Suprapubic skin (tissue), 3 donors: ENCODE results near the gene ERF.

Source experiments
- CTCF ChIP-seq, 2 donors: fragments of 200-600 bp in 1 of 2; fragments of 450-650 bp in 1 of 2; sonication (generic) in 1 of 2; IDR thresholded peaks; one replicate each; pipeline ENCODE4 v1.5.1; 2016 to 2019; ENCODE audit warnings: antibody characterized with exemption in 2 of 2, mild to moderate bottlenecking in 1 of 2, moderate library complexity in 1 of 2
- POLR2A ChIP-seq, 2 donors: fragments of 450-650 bp; IDR thresholded peaks; one replicate each; pipeline ENCODE4 v1.6.1; 2017; ENCODE audit warnings: antibody characterized with exemption in 2 of 2, mild to moderate bottlenecking in 2 of 2, moderate library complexity in 2 of 2

DNA sequence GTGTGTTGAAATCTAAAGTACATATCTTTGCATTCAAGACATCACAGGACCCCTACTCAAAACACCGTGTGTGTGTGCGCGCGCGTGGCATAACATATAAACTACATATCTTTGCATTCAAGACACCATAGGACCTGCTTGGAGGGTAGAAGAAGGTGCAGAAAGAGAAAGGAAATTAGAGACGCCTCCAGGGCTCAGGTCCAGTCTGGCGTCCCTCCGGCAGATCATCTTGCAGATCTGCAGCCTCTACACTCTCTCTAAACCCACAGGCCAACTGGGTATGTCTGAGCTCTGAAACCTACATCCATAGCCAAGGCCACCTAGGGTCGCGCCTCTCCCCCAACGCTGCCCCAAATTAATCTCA, 48.2 kb upstream of the ERF start:
- TF ChIP-seq CTCF (IDR thresholded peaks at IDR 0.05) (no peak), POLR2A (IDR thresholded peaks at IDR 0.05) (no peak)
